Measurements from ENCODE around the gene COL13A1.

COL13A1 gene

DNA sequence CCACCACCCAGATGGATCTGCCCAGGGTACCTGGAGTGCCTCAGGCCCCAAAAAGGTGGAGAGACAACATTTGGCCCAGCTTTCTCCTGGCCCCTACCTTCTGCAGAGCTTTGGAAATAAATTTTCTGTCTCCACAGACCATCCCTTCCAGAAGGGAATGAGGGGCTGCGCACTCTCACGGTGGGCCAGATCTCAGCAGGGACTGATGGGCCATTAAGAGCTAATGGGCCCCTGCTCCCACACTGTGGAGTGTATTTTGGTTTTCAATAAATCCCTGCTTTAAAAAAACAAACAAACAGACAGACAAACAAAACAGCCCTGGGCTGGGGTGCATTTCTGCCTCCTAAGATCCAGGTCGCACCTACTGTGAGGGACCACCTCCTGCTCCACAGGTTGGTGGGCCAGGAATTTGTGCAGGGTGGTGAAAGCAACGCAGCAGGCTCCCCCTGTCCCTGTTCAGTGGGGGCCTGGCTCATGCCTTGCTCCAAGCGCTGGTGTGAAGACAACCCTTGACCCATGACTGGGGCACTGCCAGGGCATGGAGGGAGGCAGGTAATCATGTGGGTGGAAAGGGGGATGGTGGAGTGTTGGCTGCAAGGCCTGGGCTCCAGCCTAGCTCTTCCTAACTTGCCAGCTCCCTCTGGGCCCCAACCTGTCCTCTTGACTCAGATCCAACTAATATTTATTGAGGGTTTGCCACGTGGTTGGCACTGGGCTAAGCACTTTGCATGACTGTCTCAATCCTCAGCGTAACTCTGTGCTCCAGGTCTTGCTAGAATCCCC, 88.5 kb downstream of the COL13A1 start:
- Histone ChIP-seq H3K4me1 (ENCODE audit: control insufficient read depth, insufficient read depth, low read length, poor library complexity, severe bottlenecking) (no peaks in the 10 kb centered on the region), H3K27ac (ENCODE audit: insufficient read depth, low read length, poor library complexity, severe bottlenecking) (no peak overlapping the region), H3K27me3 (replicated peaks; ENCODE audit: control insufficient read depth, insufficient read depth, low read length, poor library complexity, severe bottlenecking) (no peaks in the 10 kb centered on the region), H3K9me3 (ENCODE audit: control insufficient read depth, low read length) (no peaks in the 10 kb centered on the region), H3K4me3 (ENCODE audit: insufficient read depth, low read depth, low read length, poor library complexity, severe bottlenecking) (no peak overlapping the region), H3K36me3 (ENCODE audit: control insufficient read depth, insufficient read depth, low read length) (no peaks in the 10 kb centered on the region)
- no peak for DNase-seq

GRCh38 chr10:69891057-69891617, 89.4 kb downstream of the COL13A1 start:
- Histone ChIP-seq H3K9me3 (ENCODE audit: control insufficient read depth, low read length) (no peaks in the 10 kb centered on the region), H3K36me3 (ENCODE audit: control insufficient read depth, insufficient read depth, low read length) (no peaks in the 10 kb centered on the region), H3K27me3 (replicated peaks; ENCODE audit: control insufficient read depth, insufficient read depth, low read length, poor library complexity, severe bottlenecking) (no peaks in the 10 kb centered on the region), H3K4me1 (ENCODE audit: control insufficient read depth, insufficient read depth, low read length, poor library complexity, severe bottlenecking) (no peaks in the 10 kb centered on the region), H3K4me3 (ENCODE audit: insufficient read depth, low read depth, low read length, poor library complexity, severe bottlenecking) (no peak overlapping the region), H3K27ac (ENCODE audit: insufficient read depth, low read length, poor library complexity, severe bottlenecking) (no peak overlapping the region)
- no peak for DNase-seq

DNA sequence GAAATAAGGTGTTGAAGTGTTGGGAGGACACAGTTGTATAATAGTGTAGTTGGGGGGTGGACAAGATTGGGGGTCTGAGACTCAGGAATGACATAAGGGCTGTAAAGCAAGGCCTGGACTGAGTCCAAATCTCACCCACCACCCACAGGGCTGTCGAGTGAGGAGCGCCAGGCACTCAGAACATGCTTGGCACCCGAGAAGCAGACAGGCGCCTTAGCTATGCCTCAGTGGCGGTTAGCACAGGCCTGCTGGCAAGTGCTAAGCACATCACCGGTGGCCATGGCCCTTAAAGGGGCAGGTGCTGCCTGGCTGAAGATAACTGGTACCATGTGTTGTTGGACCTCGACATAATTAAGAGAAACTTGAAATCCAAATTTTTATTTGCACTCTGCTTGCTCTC, 90.7 kb downstream of the COL13A1 start:
- no peaks in the 10 kb centered on the region for H3K27me3 ChIP-seq (replicated peaks; ENCODE audit: control insufficient read depth, insufficient read depth, low read length, poor library complexity, severe bottlenecking)
- no peaks in the 10 kb centered on the region for H3K4me1 ChIP-seq (ENCODE audit: control insufficient read depth, insufficient read depth, low read length, poor library complexity, severe bottlenecking)
- H3K9me3 ChIP-seq (ENCODE audit: control insufficient read depth, low read length): no peaks in the 10 kb centered on the region
- no peak overlapping the region for H3K27ac ChIP-seq (ENCODE audit: insufficient read depth, low read length, poor library complexity, severe bottlenecking)
- H3K36me3 ChIP-seq (ENCODE audit: control insufficient read depth, insufficient read depth, low read length): no peaks in the 10 kb centered on the region
- no peak overlapping the region for H3K4me3 ChIP-seq (ENCODE audit: insufficient read depth, low read depth, low read length, poor library complexity, severe bottlenecking)
- no peak for DNase-seq

GRCh38 chr10:69892816-69893215, 91.1 kb downstream of the COL13A1 start:
- no peak for DNase-seq
- Histone ChIP-seq H3K27ac (ENCODE audit: insufficient read depth, low read length, poor library complexity, severe bottlenecking) (no peak overlapping the region), H3K27me3 (replicated peaks; ENCODE audit: control insufficient read depth, insufficient read depth, low read length, poor library complexity, severe bottlenecking) (no peaks in the 10 kb centered on the region), H3K9me3 (ENCODE audit: control insufficient read depth, low read length) (no peaks in the 10 kb centered on the region), H3K4me3 (ENCODE audit: insufficient read depth, low read depth, low read length, poor library complexity, severe bottlenecking) (no peak overlapping the region), H3K36me3 (ENCODE audit: control insufficient read depth, insufficient read depth, low read length) (no peaks in the 10 kb centered on the region), H3K4me1 (ENCODE audit: control insufficient read depth, insufficient read depth, low read length, poor library complexity, severe bottlenecking) (no peaks in the 10 kb centered on the region)

- no peak overlapping the region for H3K4me3 ChIP-seq (ENCODE audit: insufficient read depth, low read depth, low read length, poor library complexity, severe bottlenecking)
- H3K4me1 ChIP-seq (ENCODE audit: control insufficient read depth, insufficient read depth, low read length, poor library complexity, severe bottlenecking): no peaks in the 10 kb centered on the region
- no peaks in the 10 kb centered on the region for H3K36me3 ChIP-seq (ENCODE audit: control insufficient read depth, insufficient read depth, low read length)
- no peak overlapping the region for H3K27ac ChIP-seq (ENCODE audit: insufficient read depth, low read length, poor library complexity, severe bottlenecking)
- H3K9me3 ChIP-seq (ENCODE audit: control insufficient read depth, low read length): no peaks in the 10 kb centered on the region
- H3K27me3 ChIP-seq (replicated peaks; ENCODE audit: control insufficient read depth, insufficient read depth, low read length, poor library complexity, severe bottlenecking): no peaks in the 10 kb centered on the region
- no peak for DNase-seq
These were observed 91.7 kb downstream of the COL13A1 start for GRCh38 chr10:69893271-69893900.

DNA sequence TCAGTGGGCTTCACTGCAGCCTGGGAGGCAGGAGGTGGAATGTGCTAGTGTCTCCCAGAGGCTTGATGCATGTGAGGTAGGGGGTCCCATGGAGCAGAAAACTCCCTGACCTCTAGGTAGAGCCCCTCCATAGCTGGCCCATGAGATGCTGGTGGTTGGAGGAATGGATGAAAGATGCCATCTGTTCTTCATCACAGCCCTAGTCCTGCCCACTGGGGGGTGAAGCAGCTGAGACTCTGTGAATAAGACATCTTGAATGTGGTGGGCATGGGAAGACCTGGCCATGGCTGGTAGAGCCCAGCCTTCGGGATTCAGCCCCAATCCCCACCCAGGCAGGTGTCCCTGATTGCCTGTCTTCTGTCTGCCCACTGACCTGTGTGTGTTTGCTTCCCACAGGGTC, 92.5 kb downstream of the COL13A1 start:
- Histone ChIP-seq H3K27me3 (replicated peaks; ENCODE audit: control insufficient read depth, insufficient read depth, low read length, poor library complexity, severe bottlenecking) (no peaks in the 10 kb centered on the region), H3K27ac (ENCODE audit: insufficient read depth, low read length, poor library complexity, severe bottlenecking) (no peak overlapping the region), H3K9me3 (ENCODE audit: control insufficient read depth, low read length) (no peaks in the 10 kb centered on the region), H3K36me3 (ENCODE audit: control insufficient read depth, insufficient read depth, low read length) (no peaks in the 10 kb centered on the region), H3K4me1 (ENCODE audit: control insufficient read depth, insufficient read depth, low read length, poor library complexity, severe bottlenecking) (no peaks in the 10 kb centered on the region), H3K4me3 (ENCODE audit: insufficient read depth, low read depth, low read length, poor library complexity, severe bottlenecking) (no peak overlapping the region)
- DNase-seq: no peak

DNA sequence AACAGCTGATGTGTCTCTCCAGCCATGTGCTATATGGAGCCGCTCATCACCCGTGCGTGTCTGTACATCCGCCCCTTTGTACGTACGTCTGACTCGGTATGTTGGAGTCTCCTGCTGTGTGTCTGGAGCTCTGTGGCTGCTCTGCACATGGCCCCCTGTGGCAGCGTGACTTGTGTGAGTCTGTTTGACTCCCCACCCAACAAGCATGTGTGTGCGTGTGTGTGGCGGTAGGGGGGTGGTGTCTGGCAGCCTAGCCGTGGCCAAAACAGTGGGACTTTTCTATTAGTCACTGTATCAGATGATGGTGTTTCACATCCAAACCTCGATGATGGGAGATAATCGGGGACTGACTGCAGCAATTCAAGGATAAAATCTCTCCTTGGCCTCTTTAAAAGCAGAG, 94.1 kb downstream of the COL13A1 start:
- no peak overlapping the region for H3K27ac ChIP-seq (ENCODE audit: insufficient read depth, low read length, poor library complexity, severe bottlenecking)
- no peaks in the 10 kb centered on the region for H3K36me3 ChIP-seq (ENCODE audit: control insufficient read depth, insufficient read depth, low read length)
- no peak overlapping the region for H3K4me3 ChIP-seq (ENCODE audit: insufficient read depth, low read depth, low read length, poor library complexity, severe bottlenecking)
- H3K9me3 ChIP-seq (ENCODE audit: control insufficient read depth, low read length): no peaks in the 10 kb centered on the region
- no peak for DNase-seq
- H3K4me1 ChIP-seq (ENCODE audit: control insufficient read depth, insufficient read depth, low read length, poor library complexity, severe bottlenecking): no peaks in the 10 kb centered on the region
- no peaks in the 10 kb centered on the region for H3K27me3 ChIP-seq (replicated peaks; ENCODE audit: control insufficient read depth, insufficient read depth, low read length, poor library complexity, severe bottlenecking)

DNA sequence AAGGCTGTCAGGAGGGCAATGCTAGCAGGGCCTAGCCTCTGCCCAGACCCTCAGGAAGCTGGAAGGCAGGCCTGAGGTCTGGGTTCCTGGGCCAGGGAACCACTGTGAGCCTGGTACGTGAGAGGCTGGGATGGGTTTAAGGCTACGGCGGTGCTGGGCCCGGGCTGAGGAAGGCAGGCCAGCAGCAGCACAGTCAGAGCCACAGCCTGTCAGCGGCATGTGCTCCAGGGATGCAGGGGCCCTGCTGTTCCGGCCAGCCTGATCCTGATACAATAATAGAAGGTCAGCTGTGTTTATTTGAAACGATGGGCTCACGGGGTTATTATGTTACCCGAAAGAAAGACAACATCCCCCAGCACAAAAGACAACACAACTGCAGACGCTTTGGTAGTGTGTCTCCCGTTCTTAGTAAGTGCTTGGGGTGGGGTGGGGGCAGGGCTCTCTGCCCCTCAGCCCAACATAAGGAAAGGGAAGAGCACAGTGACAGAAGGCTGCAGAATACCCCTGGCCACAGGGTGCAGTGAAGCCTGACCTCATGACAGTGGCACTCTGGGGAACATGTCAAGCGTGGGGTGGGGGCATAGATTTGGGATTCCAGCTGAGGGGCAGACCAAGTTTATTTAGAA, 95.0 kb downstream of the COL13A1 start:
- no peaks in the 10 kb centered on the region for H3K9me3 ChIP-seq (ENCODE audit: control insufficient read depth, low read length)
- H3K27me3 ChIP-seq (replicated peaks; ENCODE audit: control insufficient read depth, insufficient read depth, low read length, poor library complexity, severe bottlenecking): no peaks in the 10 kb centered on the region
- no peak overlapping the region for H3K4me3 ChIP-seq (ENCODE audit: insufficient read depth, low read depth, low read length, poor library complexity, severe bottlenecking)
- no peak overlapping the region for H3K27ac ChIP-seq (ENCODE audit: insufficient read depth, low read length, poor library complexity, severe bottlenecking)
- H3K4me1 ChIP-seq (ENCODE audit: control insufficient read depth, insufficient read depth, low read length, poor library complexity, severe bottlenecking): no peaks in the 10 kb centered on the region
- DNase-seq: no peak
- no peaks in the 10 kb centered on the region for H3K36me3 ChIP-seq (ENCODE audit: control insufficient read depth, insufficient read depth, low read length)

DNA sequence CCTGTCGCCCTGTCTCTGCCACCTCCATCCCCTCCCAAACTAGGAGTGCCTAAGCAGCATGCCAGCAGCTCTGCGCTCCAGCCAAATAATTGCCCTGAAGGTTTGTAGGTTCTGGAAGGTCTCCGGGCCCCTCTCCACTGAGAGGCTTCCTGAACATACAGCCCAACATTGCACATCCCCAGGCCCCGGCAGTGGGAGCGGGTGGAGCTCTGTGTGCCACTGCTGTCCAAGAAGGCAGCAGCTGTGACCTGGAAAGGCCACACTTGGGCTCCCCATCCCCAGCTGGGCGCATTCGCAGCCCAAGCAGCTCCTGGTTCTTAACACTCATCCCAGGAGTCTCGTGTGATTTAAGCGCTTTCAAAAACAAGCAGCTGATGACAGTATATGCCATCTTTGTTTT, 95.7 kb downstream of the COL13A1 start:
- H3K36me3 ChIP-seq (ENCODE audit: control insufficient read depth, insufficient read depth, low read length): no peaks in the 10 kb centered on the region
- no peaks in the 10 kb centered on the region for H3K9me3 ChIP-seq (ENCODE audit: control insufficient read depth, low read length)
- no peaks in the 10 kb centered on the region for H3K4me1 ChIP-seq (ENCODE audit: control insufficient read depth, insufficient read depth, low read length, poor library complexity, severe bottlenecking)
- H3K4me3 ChIP-seq (ENCODE audit: insufficient read depth, low read depth, low read length, poor library complexity, severe bottlenecking): no peak overlapping the region
- DNase-seq: no peak
- H3K27me3 ChIP-seq (replicated peaks; ENCODE audit: control insufficient read depth, insufficient read depth, low read length, poor library complexity, severe bottlenecking): no peaks in the 10 kb centered on the region
- H3K27ac ChIP-seq (ENCODE audit: insufficient read depth, low read length, poor library complexity, severe bottlenecking): no peak overlapping the region

DNA sequence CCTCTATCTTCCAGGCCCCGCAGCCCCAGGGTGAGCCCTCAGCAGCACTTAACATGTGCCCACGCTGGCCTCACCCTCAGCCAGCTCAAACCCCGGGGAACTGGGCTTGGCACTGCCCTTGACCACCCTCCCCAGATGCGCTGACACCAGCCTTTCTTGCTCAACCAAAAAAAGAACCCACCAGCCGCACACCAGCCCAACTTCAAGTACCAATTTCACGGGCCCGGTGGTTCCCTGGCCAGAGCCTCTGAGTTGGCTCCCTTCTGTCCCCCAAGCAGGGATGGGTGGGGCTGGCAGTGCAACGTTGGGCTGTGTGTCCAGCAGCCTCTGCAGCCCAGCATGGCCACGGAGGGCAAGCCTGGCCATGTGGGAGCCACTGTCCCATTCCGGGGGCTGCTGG, 96.3 kb downstream of the COL13A1 start:
- no peak overlapping the region for H3K4me3 ChIP-seq (ENCODE audit: insufficient read depth, low read depth, low read length, poor library complexity, severe bottlenecking)
- no peaks in the 10 kb centered on the region for H3K9me3 ChIP-seq (ENCODE audit: control insufficient read depth, low read length)
- no peak for DNase-seq
- no peaks in the 10 kb centered on the region for H3K36me3 ChIP-seq (ENCODE audit: control insufficient read depth, insufficient read depth, low read length)
- H3K4me1 ChIP-seq (ENCODE audit: control insufficient read depth, insufficient read depth, low read length, poor library complexity, severe bottlenecking): no peaks in the 10 kb centered on the region
- H3K27me3 ChIP-seq (replicated peaks; ENCODE audit: control insufficient read depth, insufficient read depth, low read length, poor library complexity, severe bottlenecking): no peaks in the 10 kb centered on the region
- no peak overlapping the region for H3K27ac ChIP-seq (ENCODE audit: insufficient read depth, low read length, poor library complexity, severe bottlenecking)
